ENCODE results near the gene ADCY10. TPM values are rescaled to one million over a fixed set of nuclear protein-coding genes. Genes with fewer than 3 reads are reported as not detected.
"Not testable (repeated sequence)": the region's sequence is repeated elsewhere in the genome, so short reads cannot be mapped to it uniquely, and the experiment has no call there.

The ADCY10 gene
- total and polyA plus RNA-seq, 2 experiments from 2014 or later = 0.93 to 1.5 TPM

- not testable (repeated sequence) for H3K27ac ChIP-seq; H3K4me3 ChIP-seq; DNase-seq (ENCODE audit: low spot score); H3K79me2 ChIP-seq; H4K20me1 ChIP-seq (ENCODE audit: insufficient read depth, poor library complexity, severe bottlenecking); H3K9me2 ChIP-seq (replicated peaks; ENCODE audit: insufficient read depth); H3K27me3 ChIP-seq; H2AFZ ChIP-seq; H3K36me3 ChIP-seq (replicated peaks; ENCODE audit: insufficient read depth, low read depth); H3K9me3 ChIP-seq (ENCODE audit: low read depth); H3K4me2 ChIP-seq
- peaks cover 14% of the 10 kb centered on the region for H3K4me1 ChIP-seq (ENCODE audit: insufficient read depth)
- WGBS (ENCODE audit: low lambda C conversion rate, missing lambda C conversion rate) = 95% methylated on average over 12 of the region's 23 CpGs
Observed at GRCh38 chr1:167806235-167806634, 107.7 kb downstream of the ADCY10 start.

GRCh38 chr1:167805041-167805556, 108.8 kb downstream of the ADCY10 start:
- H3K4me2 ChIP-seq = no peak overlapping the region
- H3K27me3 ChIP-seq = no peaks in the 10 kb centered on the region
- no peak for TF ChIP-seq EZH2phosphoT487 (IDR thresholded peaks at IDR 0.05; ENCODE audit: low read depth, severe bottlenecking, unreplicated experiment)
- H3K9me3 ChIP-seq (ENCODE audit: low read depth) = no peaks in the 10 kb centered on the region
- H3K4me3 ChIP-seq = no peak overlapping the region
- no peaks in the 10 kb centered on the region for H3K9me2 ChIP-seq (replicated peaks; ENCODE audit: insufficient read depth)
- H3K79me2 ChIP-seq = no peaks in the 10 kb centered on the region
- WGBS (ENCODE audit: low lambda C conversion rate, missing lambda C conversion rate) = 56% methylated on average over 4 of the region's 4 CpGs
- DNase-seq (ENCODE audit: low spot score) = no peak
- no peaks in the 10 kb centered on the region for H3K36me3 ChIP-seq (replicated peaks; ENCODE audit: insufficient read depth, low read depth)
- no peak overlapping the region for H2AFZ ChIP-seq
- no peaks in the 10 kb centered on the region for H4K20me1 ChIP-seq (ENCODE audit: insufficient read depth, poor library complexity, severe bottlenecking)
- H3K27ac ChIP-seq = peak overlapping the region; percentile 52
- peaks cover 18% of the 10 kb centered on the region for H3K4me1 ChIP-seq (ENCODE audit: insufficient read depth)

- Histone ChIP-seq H3K4me1 (ENCODE audit: insufficient read depth) (peaks cover 31% of the 10 kb centered on the region), H3K79me2 (no peaks in the 10 kb centered on the region), H3K27me3 (no peaks in the 10 kb centered on the region), H2AFZ (no peak overlapping the region), H3K27ac (no peak overlapping the region), H4K20me1 (ENCODE audit: insufficient read depth, poor library complexity, severe bottlenecking) (no peaks in the 10 kb centered on the region), H3K4me3 (no peak overlapping the region), H3K36me3 (replicated peaks; ENCODE audit: insufficient read depth, low read depth) (no peaks in the 10 kb centered on the region), H3K4me2 (no peak overlapping the region), H3K9me3 (ENCODE audit: low read depth) (no peaks in the 10 kb centered on the region), H3K9me2 (replicated peaks; ENCODE audit: insufficient read depth) (no peaks in the 10 kb centered on the region)
- WGBS (ENCODE audit: low lambda C conversion rate, missing lambda C conversion rate) = 33% methylated on average over 11 of the region's 12 CpGs
- DNase-seq (ENCODE audit: low spot score) = peak; percentile 93
- peak; percentile 89 for TF ChIP-seq CTCF (IDR thresholded peaks at IDR 0.05; ENCODE audit: poor library complexity)
- TF ChIP-seq EZH2phosphoT487 (IDR thresholded peaks at IDR 0.05; ENCODE audit: low read depth, severe bottlenecking, unreplicated experiment) = no peak
- no peak for TF ChIP-seq EZH2 (IDR thresholded peaks at IDR 0.05; ENCODE audit: borderline replicate concordance)
Observed at GRCh38 chr1:167803358-167804207, 110.4 kb downstream of the ADCY10 start.

DNA sequence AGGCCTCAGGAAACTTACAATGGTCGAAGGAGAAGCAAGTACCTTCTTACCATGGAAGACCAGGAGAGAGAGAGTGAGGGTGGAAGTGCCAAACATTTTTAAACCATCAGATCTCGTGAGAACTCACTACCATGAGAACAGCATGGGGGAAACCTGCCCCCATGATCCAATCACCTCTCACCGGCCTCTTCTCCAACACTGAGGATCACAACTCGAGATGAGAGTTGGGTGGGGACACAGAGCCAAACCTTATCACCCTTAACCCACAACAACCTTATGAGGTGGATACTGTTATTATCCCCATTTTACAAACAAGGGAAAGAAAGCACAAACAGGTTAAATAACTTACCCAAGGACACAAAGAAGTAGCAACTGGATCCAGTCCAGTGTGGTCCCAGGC, 111.7 kb downstream of the ADCY10 start:
- H3K9me3 ChIP-seq (ENCODE audit: low read depth) = no peaks in the 10 kb centered on the region
- no peak for DNase-seq (ENCODE audit: low spot score)
- H3K4me2 ChIP-seq = no peak overlapping the region
- WGBS (ENCODE audit: low lambda C conversion rate, missing lambda C conversion rate) = 93% methylated on average over 4 of the region's 4 CpGs
- no peak overlapping the region for H3K4me3 ChIP-seq
- H4K20me1 ChIP-seq (ENCODE audit: insufficient read depth, poor library complexity, severe bottlenecking) = no peaks in the 10 kb centered on the region
- TF ChIP-seq CTCF (IDR thresholded peaks at IDR 0.05; ENCODE audit: poor library complexity) (no peak), EZH2 (IDR thresholded peaks at IDR 0.05; ENCODE audit: borderline replicate concordance) (no peak), EZH2phosphoT487 (IDR thresholded peaks at IDR 0.05; ENCODE audit: low read depth, severe bottlenecking, unreplicated experiment) (no peak)
- no peaks in the 10 kb centered on the region for H3K79me2 ChIP-seq
- H3K36me3 ChIP-seq (replicated peaks; ENCODE audit: insufficient read depth, low read depth) = no peaks in the 10 kb centered on the region
- peaks cover 37% of the 10 kb centered on the region for H3K4me1 ChIP-seq (ENCODE audit: insufficient read depth)
- H3K27ac ChIP-seq = no peak overlapping the region
- H3K27me3 ChIP-seq = no peaks in the 10 kb centered on the region
- no peaks in the 10 kb centered on the region for H3K9me2 ChIP-seq (replicated peaks; ENCODE audit: insufficient read depth)
- no peak overlapping the region for H2AFZ ChIP-seq

Measured in hepatocyte (in vitro differentiated cells).